Neural cell (in vitro differentiated cells): ENCODE data around the gene FGL2.

Experiments
- CTCF ChIP-seq: fragments of 450-650 bp; IDR thresholded peaks from 2 replicates; pipeline ENCODE4 v1.5.1; 2014; ENCODE audit warnings: antibody characterized with exemption, mild to moderate bottlenecking, moderate library complexity; ENCODE audit not compliant: poor library complexity, severe bottlenecking
- EZH2 ChIP-seq: fragments of 200-600, 300-800 bp; shearing (Covaris generic), sonication (generic); IDR thresholded peaks from 2 replicates; pipeline ENCODE4 v1.6.1; 2014; ENCODE audit warnings: antibody characterized with exemption, low read length, borderline replicate concordance, mild to moderate bottlenecking; ENCODE audit not compliant: insufficient read depth, poor library complexity, severe bottlenecking
- MXI1 ChIP-seq: fragments of 450-650 bp; conservative IDR thresholded peaks from 2 replicates; pipeline ENCODE4 v1.6.1; 2014; ENCODE audit warnings: antibody characterized with exemption, mild to moderate bottlenecking; ENCODE audit not compliant: poor library complexity, severe bottlenecking
- POLR2AphosphoS5 ChIP-seq: IDR thresholded peaks from 2 replicates; pipeline ENCODE4 v1.6.1; 2012
- REST ChIP-seq: IDR thresholded peaks from 2 replicates; pipeline ENCODE4 v1.6.1; 2012; ENCODE audit warnings: borderline replicate concordance
- TAF1 ChIP-seq: IDR thresholded peaks from 2 replicates; pipeline ENCODE4 v1.6.1; 2012; ENCODE audit warnings: low read depth

- TF ChIP-seq CTCF = no peak
- TF ChIP-seq EZH2 = no peak
- no peak for TF ChIP-seq POLR2AphosphoS5
- TF ChIP-seq REST = no peak
- no peak for TF ChIP-seq TAF1
- TF ChIP-seq MXI1 = no peak
Observed at GRCh38 chr7:77202481-77202976, 2.9 kb upstream of the FGL2 start.
